ENCODE data around the gene C10orf90. TPM values are rescaled to one million over a fixed set of nuclear protein-coding genes. Genes with fewer than 3 reads are reported as not detected.

Gene C10orf90
- polyA plus RNA-seq, 4 donors: not detected

GRCh38 chr10:126616737-126617136 is 53.8 kb downstream of the C10orf90 start:
- no peaks in the 10 kb centered on the region for H3K27me3 ChIP-seq (ENCODE audit: control insufficient read depth in 3 of 3, insufficient read depth in 3 of 3, low read length in 3 of 3)
- WGBS, 3 donors: 61 to 70% (median 61%) methylated on average over 3 of the region's 3 CpGs
- no peaks in the 10 kb centered on the region for H3K4me1 ChIP-seq (ENCODE audit: control insufficient read depth in 3 of 3, insufficient read depth in 2 of 3, low read depth in 1 of 3, low read length in 2 of 3)
- no peak overlapping the region for H3K4me3 ChIP-seq (ENCODE audit: low read depth in 1 of 3, low read length in 3 of 3)
- DNase-seq (no peak), FAIRE-seq (no peak)
- H3K9me3 ChIP-seq (ENCODE audit: control insufficient read depth in 2 of 2, insufficient read depth in 1 of 2, low read depth in 1 of 2, low read length in 1 of 2): no peaks in the 10 kb centered on the region
- H3K36me3 ChIP-seq (ENCODE audit: control insufficient read depth in 3 of 3, insufficient read depth in 2 of 3, low read depth in 1 of 3, low read length in 3 of 3): no peaks in the 10 kb centered on the region
- no peak overlapping the region for H3K27ac ChIP-seq (ENCODE audit: low read depth in 1 of 3, low read length in 2 of 3)

GRCh38 chr10:126611303-126611702 is 59.2 kb downstream of the C10orf90 start:
- WGBS, 3 donors: 85 to 97% (median 89%) methylated on average over 2 of the region's 2 CpGs
- Histone ChIP-seq H3K27ac (ENCODE audit: low read depth in 1 of 3, low read length in 2 of 3) (no peak overlapping the region), H3K4me1 (ENCODE audit: control insufficient read depth in 3 of 3, insufficient read depth in 2 of 3, low read depth in 1 of 3, low read length in 2 of 3) (no peaks in the 10 kb centered on the region), H3K4me3 (ENCODE audit: low read depth in 1 of 3, low read length in 3 of 3) (no peak overlapping the region), H3K36me3 (ENCODE audit: control insufficient read depth in 3 of 3, insufficient read depth in 2 of 3, low read depth in 1 of 3, low read length in 3 of 3) (no peaks in the 10 kb centered on the region), H3K27me3 (ENCODE audit: control insufficient read depth in 3 of 3, insufficient read depth in 3 of 3, low read length in 3 of 3) (no peaks in the 10 kb centered on the region), H3K9me3 (ENCODE audit: control insufficient read depth in 2 of 2, insufficient read depth in 1 of 2, low read depth in 1 of 2, low read length in 1 of 2) (no peaks in the 10 kb centered on the region)
- FAIRE-seq: no peak
- no peak for DNase-seq

- 52 to 69% (median 55%) methylated on average over 4 of the region's 4 CpGs for WGBS, 3 donors
- DNase-seq: no peak
- no peak overlapping the region for H3K27ac ChIP-seq (ENCODE audit: low read depth in 1 of 3, low read length in 2 of 3)
- no peaks in the 10 kb centered on the region for H3K4me1 ChIP-seq (ENCODE audit: control insufficient read depth in 3 of 3, insufficient read depth in 2 of 3, low read depth in 1 of 3, low read length in 2 of 3)
- H3K4me3 ChIP-seq (ENCODE audit: low read depth in 1 of 3, low read length in 3 of 3): no peak overlapping the region
- no peak for FAIRE-seq
- H3K9me3 ChIP-seq (ENCODE audit: control insufficient read depth in 2 of 2, insufficient read depth in 1 of 2, low read depth in 1 of 2, low read length in 1 of 2): no peaks in the 10 kb centered on the region
- H3K27me3 ChIP-seq (ENCODE audit: control insufficient read depth in 3 of 3, insufficient read depth in 3 of 3, low read length in 3 of 3): no peaks in the 10 kb centered on the region
- H3K36me3 ChIP-seq (ENCODE audit: control insufficient read depth in 3 of 3, insufficient read depth in 2 of 3, low read depth in 1 of 3, low read length in 3 of 3): no peaks in the 10 kb centered on the region
Measured at GRCh38 chr10:126609566-126609965, 60.9 kb downstream of the C10orf90 start.

- 80 to 84% (median 82%) methylated on average over 19 of the region's 19 CpGs for WGBS, 3 donors
- Histone ChIP-seq H3K27ac (ENCODE audit: low read depth in 1 of 3, low read length in 2 of 3) (no peak overlapping the region), H3K36me3 (ENCODE audit: control insufficient read depth in 3 of 3, insufficient read depth in 2 of 3, low read depth in 1 of 3, low read length in 3 of 3) (no peaks in the 10 kb centered on the region), H3K4me3 (ENCODE audit: low read depth in 1 of 3, low read length in 3 of 3) (no peak overlapping the region), H3K4me1 (ENCODE audit: control insufficient read depth in 3 of 3, insufficient read depth in 2 of 3, low read depth in 1 of 3, low read length in 2 of 3) (no peaks in the 10 kb centered on the region), H3K27me3 (ENCODE audit: control insufficient read depth in 3 of 3, insufficient read depth in 3 of 3, low read length in 3 of 3) (no peaks in the 10 kb centered on the region), H3K9me3 (ENCODE audit: control insufficient read depth in 2 of 2, insufficient read depth in 1 of 2, low read depth in 1 of 2, low read length in 1 of 2) (no peaks in the 10 kb centered on the region)
- DNase-seq: no peak
- FAIRE-seq: no peak
Measured at GRCh38 chr10:126599949-126600682, 70.4 kb downstream of the C10orf90 start.

- peak; percentile 18 to 38 for DNase-seq
- Histone ChIP-seq H3K27me3 (ENCODE audit: control insufficient read depth in 3 of 3, insufficient read depth in 3 of 3, low read length in 3 of 3) (no peaks in the 10 kb centered on the region), H3K9me3 (ENCODE audit: control insufficient read depth in 2 of 2, insufficient read depth in 1 of 2, low read depth in 1 of 2, low read length in 1 of 2) (no peaks in the 10 kb centered on the region), H3K36me3 (ENCODE audit: control insufficient read depth in 3 of 3, insufficient read depth in 2 of 3, low read depth in 1 of 3, low read length in 3 of 3) (no peaks in the 10 kb centered on the region), H3K4me3 (ENCODE audit: low read depth in 1 of 3, low read length in 3 of 3) (no peak overlapping the region), H3K4me1 (ENCODE audit: control insufficient read depth in 3 of 3, insufficient read depth in 2 of 3, low read depth in 1 of 3, low read length in 2 of 3) (no peaks in the 10 kb centered on the region), H3K27ac (ENCODE audit: low read depth in 1 of 3, low read length in 2 of 3) (no peak overlapping the region)
- no peak for FAIRE-seq
- WGBS, 3 donors: 13 to 31% (median 26%) methylated on average over 3 of the region's 3 CpGs
Measured at GRCh38 chr10:126598009-126598408, 72.5 kb downstream of the C10orf90 start.

GRCh38 chr10:126597211-126597610 is 73.3 kb downstream of the C10orf90 start:
- DNase-seq (no peak), FAIRE-seq (no peak)
- no peaks in the 10 kb centered on the region for H3K36me3 ChIP-seq (ENCODE audit: control insufficient read depth in 3 of 3, insufficient read depth in 2 of 3, low read depth in 1 of 3, low read length in 3 of 3)
- no peaks in the 10 kb centered on the region for H3K4me1 ChIP-seq (ENCODE audit: control insufficient read depth in 3 of 3, insufficient read depth in 2 of 3, low read depth in 1 of 3, low read length in 2 of 3)
- H3K9me3 ChIP-seq (ENCODE audit: control insufficient read depth in 2 of 2, insufficient read depth in 1 of 2, low read depth in 1 of 2, low read length in 1 of 2): no peaks in the 10 kb centered on the region
- no peak overlapping the region for H3K27ac ChIP-seq (ENCODE audit: low read depth in 1 of 3, low read length in 2 of 3)
- H3K27me3 ChIP-seq (ENCODE audit: control insufficient read depth in 3 of 3, insufficient read depth in 3 of 3, low read length in 3 of 3): no peaks in the 10 kb centered on the region
- WGBS, 3 donors: 46 to 62% (median 52%) methylated on average over 2 of the region's 2 CpGs
- no peak overlapping the region for H3K4me3 ChIP-seq (ENCODE audit: low read depth in 1 of 3, low read length in 3 of 3)

GRCh38 chr10:126596472-126597016 is 73.9 kb downstream of the C10orf90 start:
- no peak for DNase-seq
- WGBS, 3 donors: 75 to 87% (median 83%) methylated on average over 3 of the region's 3 CpGs
- H3K4me3 ChIP-seq (ENCODE audit: low read depth in 1 of 3, low read length in 3 of 3): no peak overlapping the region
- no peak overlapping the region for H3K27ac ChIP-seq (ENCODE audit: low read depth in 1 of 3, low read length in 2 of 3)
- H3K27me3 ChIP-seq (ENCODE audit: control insufficient read depth in 3 of 3, insufficient read depth in 3 of 3, low read length in 3 of 3): no peaks in the 10 kb centered on the region
- FAIRE-seq: no peak
- H3K36me3 ChIP-seq (ENCODE audit: control insufficient read depth in 3 of 3, insufficient read depth in 2 of 3, low read depth in 1 of 3, low read length in 3 of 3): no peaks in the 10 kb centered on the region
- no peaks in the 10 kb centered on the region for H3K9me3 ChIP-seq (ENCODE audit: control insufficient read depth in 2 of 2, insufficient read depth in 1 of 2, low read depth in 1 of 2, low read length in 1 of 2)
- no peaks in the 10 kb centered on the region for H3K4me1 ChIP-seq (ENCODE audit: control insufficient read depth in 3 of 3, insufficient read depth in 2 of 3, low read depth in 1 of 3, low read length in 2 of 3)

- DNase-seq (no peak), FAIRE-seq (no peak)
- Histone ChIP-seq H3K4me1 (ENCODE audit: control insufficient read depth in 3 of 3, insufficient read depth in 2 of 3, low read depth in 1 of 3, low read length in 2 of 3) (no peaks in the 10 kb centered on the region), H3K27me3 (ENCODE audit: control insufficient read depth in 3 of 3, insufficient read depth in 3 of 3, low read length in 3 of 3) (no peaks in the 10 kb centered on the region), H3K4me3 (ENCODE audit: low read depth in 1 of 3, low read length in 3 of 3) (no peak overlapping the region), H3K36me3 (ENCODE audit: control insufficient read depth in 3 of 3, insufficient read depth in 2 of 3, low read depth in 1 of 3, low read length in 3 of 3) (no peaks in the 10 kb centered on the region), H3K27ac (ENCODE audit: low read depth in 1 of 3, low read length in 2 of 3) (no peak overlapping the region), H3K9me3 (ENCODE audit: control insufficient read depth in 2 of 2, insufficient read depth in 1 of 2, low read depth in 1 of 2, low read length in 1 of 2) (no peaks in the 10 kb centered on the region)
- WGBS, 3 donors: 16 to 44% (median 42%) methylated on average over 2 of the region's 2 CpGs
Measured at GRCh38 chr10:126595160-126595559, 75.3 kb downstream of the C10orf90 start.
